SK-N-MC (cell line): ENCODE results near the gene FTH1.

Source experiments
- EZH2 ChIP-seq: fragments of 200-600 bp; sonication (generic); IDR thresholded peaks from one replicate; pipeline ENCODE4 v1.6.1; 2017; ENCODE audit warnings: antibody characterized with exemption
- POLR2AphosphoS5 ChIP-seq: IDR thresholded peaks from 2 replicates; pipeline ENCODE4 v1.6.1; 2012; ENCODE audit warnings: mild to moderate bottlenecking, low read depth, low read length, borderline replicate concordance

DNA sequence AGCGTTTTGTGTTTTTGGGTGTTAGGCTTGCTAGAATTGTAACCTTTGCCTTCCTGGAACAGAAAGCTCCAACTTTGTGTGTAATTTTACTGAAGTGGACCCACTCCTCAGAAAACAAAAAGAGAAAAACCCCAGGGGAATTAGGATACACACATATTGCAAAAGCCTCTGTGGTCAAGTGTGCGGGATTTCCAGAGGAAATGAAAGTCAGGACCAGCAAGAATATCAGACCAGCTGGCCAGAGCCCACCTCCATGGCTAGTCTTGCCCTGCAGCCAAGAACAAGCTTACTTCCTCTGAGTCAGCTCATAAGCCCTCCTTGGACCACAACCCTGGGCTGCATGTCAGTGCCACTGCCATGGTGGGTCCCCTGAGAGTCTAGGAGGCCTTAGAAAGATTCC is 37.0 kb upstream of the FTH1 start:
- TF ChIP-seq POLR2AphosphoS5 (no peak), EZH2 (no peak)
